PC-3 (cell line): Measurements from ENCODE around the gene SLC6A17.

Experiments used
- CTCF ChIP-seq: fragments of 300-600 bp; sonication (generic); conservative IDR thresholded peaks from 2 replicates; pipeline ENCODE4 v1.5.1; 2017; ENCODE audit warnings: antibody characterized with exemption, low read depth, mild to moderate bottlenecking, low read length
- EZH2 ChIP-seq: fragments of 300-600 bp; sonication (generic); IDR thresholded peaks from one replicate; pipeline ENCODE4 v1.6.1; 2017; ENCODE audit warnings: antibody characterized with exemption, mild to moderate bottlenecking, low read length; ENCODE audit not compliant: unreplicated experiment

DNA sequence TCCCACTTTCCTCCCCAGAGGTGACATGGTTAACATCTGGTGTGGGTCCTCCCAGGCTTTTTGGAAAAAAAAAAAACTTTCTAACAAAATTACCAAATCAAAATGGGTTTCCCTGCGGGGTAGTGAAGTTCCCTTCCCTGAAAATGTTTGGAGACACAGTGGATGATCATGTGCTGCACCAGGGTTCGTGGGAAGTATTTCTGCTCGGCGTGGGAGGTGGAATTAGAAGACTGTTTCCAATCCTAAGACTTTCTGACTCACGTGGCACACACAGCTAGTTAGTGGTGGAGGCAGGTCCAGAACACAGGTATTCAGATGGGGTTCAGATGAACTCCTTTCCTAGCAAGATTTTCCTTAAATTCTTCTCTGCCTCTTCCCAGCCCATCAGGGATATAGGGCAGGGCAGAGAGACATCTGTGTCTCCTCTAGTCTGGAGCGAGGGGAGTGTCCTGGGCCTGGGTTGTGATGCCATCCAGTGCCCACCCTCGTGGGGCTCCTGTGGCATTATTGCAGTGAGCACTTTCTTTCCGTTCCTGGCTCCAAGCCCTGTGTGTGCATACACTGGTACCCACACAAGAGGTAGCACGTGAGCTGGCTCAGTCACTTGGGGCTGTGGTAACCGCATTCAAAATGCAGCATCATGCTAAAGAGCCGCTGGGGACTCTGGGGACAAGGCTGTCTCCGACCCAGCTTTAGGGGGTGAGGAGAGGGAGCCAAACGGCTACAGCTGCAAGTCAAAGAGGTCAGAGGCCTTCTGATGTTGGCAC, 87.3 kb downstream of the SLC6A17 start:
- TF ChIP-seq EZH2 (no peak), CTCF (no peak)
